ENCODE results near the gene GIGYF1. TPM values are rescaled to one million over a fixed set of nuclear protein-coding genes. Genes with fewer than 3 reads are reported as not detected.

GIGYF1 gene
- total and polyA plus RNA-seq, 2 of the 13 experiments (the other 11 are each of a cell fraction or from before 2014, with no cell fraction given), result 7.6 to 16.1 TPM

- TF ChIP-seq ZNF768 (CRISPR knock-in tag; IDR thresholded peaks at IDR 0.05) (no peak; the same call in none of the 2 replicates), ZNF33B (CRISPR knock-in tag; IDR thresholded peaks at IDR 0.05) (no peak), ZUFSP (CRISPR knock-in tag; IDR thresholded peaks at IDR 0.05; ENCODE audit: borderline replicate concordance) (no peak), AFF4 (CRISPR knock-in tag; IDR thresholded peaks at IDR 0.05) (no peak), TEF (CRISPR knock-in tag; IDR thresholded peaks at IDR 0.05) (no peak), NR2F1 (CRISPR knock-in tag; IDR thresholded peaks at IDR 0.05) (no peak), SETDB1 (CRISPR knock-in tag; IDR thresholded peaks at IDR 0.05; ENCODE audit: borderline replicate concordance) (no peak), ZNF773 (CRISPR knock-in tag; IDR thresholded peaks at IDR 0.05; ENCODE audit: borderline replicate concordance) (no peak), ZNF563 (CRISPR knock-in tag; IDR thresholded peaks at IDR 0.05) (no peak), KAT2B (IDR thresholded peaks at IDR 0.05; ENCODE audit: borderline replicate concordance, low read depth, low read length) (no peak), ZNF605 (CRISPR knock-in tag; IDR thresholded peaks at IDR 0.05) (peak; percentile 93), ZNF432 (CRISPR knock-in tag; IDR thresholded peaks at IDR 0.05; ENCODE audit: borderline replicate concordance) (no peak), ZNF598 (CRISPR knock-in tag; IDR thresholded peaks at IDR 0.05; ENCODE audit: borderline replicate concordance) (no peak; the same call in 1 of the 2 replicates), MTA3 (CRISPR knock-in tag; IDR thresholded peaks at IDR 0.05) (no peak), PCBP2 (optimal IDR thresholded peaks at IDR 0.05; ENCODE audit: low read depth, low read length, poor library complexity, severe bottlenecking) (no peak), PAXIP1 (CRISPR knock-in tag; conservative IDR thresholded peaks at IDR 0.05) (peak; percentile 9; the same call in 1 of the 2 replicates)
These were observed 12.0 kb upstream of the GIGYF1 start, which contains the start of gene POP7 (continued) for GRCh38 chr7:100705753-100706671.

All from HepG2 (cell line).